Measurements from ENCODE around the gene ADCY4.

Gene ADCY4

GRCh38 chr14:24289649-24290280 lies 45.1 kb downstream of the ADCY4 start:
- no peak overlapping the region for H3K4me3 ChIP-seq (replicated peaks in 1 of 2; ENCODE audit: low read depth in 2 of 2, low read length in 2 of 2)
- no peak for DNase-seq (ENCODE audit: low read depth in 2 of 2)
- TF ChIP-seq CTCF (IDR thresholded peaks at IDR 0.05; ENCODE audit: low read depth, low read length) = no peak

DNA sequence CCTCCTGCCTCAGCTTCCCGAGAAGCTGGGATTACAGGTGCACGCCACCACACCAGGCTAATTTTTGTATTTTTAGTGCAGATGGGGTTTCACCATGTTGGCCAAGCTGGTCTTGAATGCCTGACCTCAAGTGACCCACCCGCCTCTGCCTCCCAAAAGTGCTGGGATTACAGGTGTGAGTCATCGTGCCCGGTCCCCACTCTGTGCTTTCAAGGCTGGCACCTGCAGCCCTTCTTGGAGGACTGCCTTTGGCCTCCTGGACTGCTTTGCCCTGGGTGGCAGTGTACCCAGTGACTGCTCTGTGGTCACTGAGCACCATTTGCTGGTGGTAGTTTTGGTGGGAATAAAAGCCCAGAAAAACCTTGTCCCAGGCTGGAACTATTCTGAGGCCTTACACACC lies 47.9 kb downstream of the ADCY4 start:
- H3K4me3 ChIP-seq (replicated peaks in 1 of 2; ENCODE audit: low read depth in 2 of 2, low read length in 2 of 2) = no peak overlapping the region
- no peak for TF ChIP-seq CTCF (IDR thresholded peaks at IDR 0.05; ENCODE audit: low read depth, low read length)
- DNase-seq (ENCODE audit: low read depth in 2 of 2) = no peak

DNA sequence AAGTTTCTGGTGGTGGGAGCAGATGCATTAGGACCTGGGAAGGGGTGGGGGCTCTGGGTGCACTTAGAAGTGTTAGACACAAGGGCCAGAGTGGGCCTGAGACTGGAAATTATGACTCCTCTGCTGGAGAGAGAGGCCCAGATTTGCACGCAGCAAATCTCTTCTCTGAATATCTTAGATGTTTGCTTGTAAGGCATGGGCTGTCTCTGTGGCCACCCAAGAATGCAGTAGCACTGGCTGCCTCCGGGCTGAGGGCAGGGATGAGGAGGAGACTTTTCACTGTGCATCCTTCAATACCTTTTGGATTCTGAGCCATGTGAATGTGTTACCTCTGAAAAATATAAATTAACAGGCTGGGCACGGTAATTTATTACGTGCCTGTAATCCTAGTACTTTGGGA lies 49.5 kb downstream of the ADCY4 start:
- no peak overlapping the region for H3K4me3 ChIP-seq (replicated peaks in 1 of 2; ENCODE audit: low read depth in 2 of 2, low read length in 2 of 2)

DNA sequence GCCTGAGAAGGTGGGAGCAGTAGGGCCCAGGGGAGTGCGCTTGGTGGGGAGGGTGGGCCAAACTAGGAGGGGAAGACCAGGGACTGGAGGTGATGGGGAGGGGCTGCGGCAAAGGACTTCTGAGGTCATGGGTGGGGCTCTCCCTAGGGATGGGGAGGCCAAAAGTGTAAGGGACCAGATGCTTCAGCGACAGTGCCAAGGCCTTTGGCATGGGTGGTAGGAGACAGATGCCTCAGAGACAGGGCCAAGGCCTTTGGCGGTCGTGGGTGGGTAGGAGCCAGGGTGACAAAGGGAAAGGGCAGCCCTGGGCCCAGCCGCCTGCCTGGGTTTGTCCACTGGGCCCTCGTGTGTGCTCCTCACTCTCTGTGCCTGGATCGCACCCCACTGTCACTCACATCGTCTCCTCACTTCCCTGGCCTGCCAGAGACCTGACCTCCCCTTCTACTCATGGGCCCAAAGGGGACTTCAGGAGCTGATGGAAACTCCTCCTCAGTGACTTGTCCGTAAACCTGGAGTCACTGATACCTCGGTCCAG lies 50.3 kb downstream of the ADCY4 start:
- no peak for TF ChIP-seq CTCF (IDR thresholded peaks at IDR 0.05; ENCODE audit: low read depth, low read length)
- no peak for DNase-seq (ENCODE audit: low read depth in 2 of 2)
- H3K4me3 ChIP-seq (replicated peaks in 1 of 2; ENCODE audit: low read depth in 2 of 2, low read length in 2 of 2) = no peak overlapping the region

More for the DNA sequence above, 49.5 kb downstream of the ADCY4 start:
- DNase-seq (ENCODE audit: low read depth in 2 of 2) = no peak
- TF ChIP-seq CTCF (IDR thresholded peaks at IDR 0.05; ENCODE audit: low read depth, low read length) = no peak

- no peak for DNase-seq (ENCODE audit: low read depth in 2 of 2)
- no peak for TF ChIP-seq CTCF (IDR thresholded peaks at IDR 0.05; ENCODE audit: low read depth, low read length)
- H3K4me3 ChIP-seq (replicated peaks in 1 of 2; ENCODE audit: low read depth in 2 of 2, low read length in 2 of 2) = no peak overlapping the region
Measured at GRCh38 chr14:24283796-24284460, 50.9 kb downstream of the ADCY4 start.

- DNase-seq (ENCODE audit: low read depth in 2 of 2) = no peak
- H3K4me3 ChIP-seq (replicated peaks in 1 of 2; ENCODE audit: low read depth in 2 of 2, low read length in 2 of 2) = no peak overlapping the region
- TF ChIP-seq CTCF (IDR thresholded peaks at IDR 0.05; ENCODE audit: low read depth, low read length) = no peak
Measured at GRCh38 chr14:24282736-24283135, 52.1 kb downstream of the ADCY4 start.
